ENCODE results near the gene MAPKAPK3. TPM values are rescaled to one million over a fixed set of nuclear protein-coding genes. Genes with fewer than 3 reads are reported as not detected.

MAPKAPK3 gene
- total and polyA plus RNA-seq, 2 experiments from 2014 or later, result 77.3 to 94.7 TPM

GRCh38 chr3:50610992-50611463 is 5.9 kb upstream of the MAPKAPK3 start:
- H3K9me3 ChIP-seq (ENCODE audit: low read depth), result no peaks in the 10 kb centered on the region
- H3K27ac ChIP-seq, result peak overlapping the region; percentile 80
- peaks cover 8% of the 10 kb centered on the region for H3K36me3 ChIP-seq
- no peak for DNase-seq (ENCODE audit: low read depth in 1 of 2, low spot score in 1 of 2)
- no peak for TF ChIP-seq CTCF (IDR thresholded peaks at IDR 0.05; ENCODE audit: low read depth, low read length)
- no peaks in the 10 kb centered on the region for H3K27me3 ChIP-seq
- H3K4me3 ChIP-seq, result peak overlapping the region; percentile 32
- peaks cover 17% of the 10 kb centered on the region for H3K4me1 ChIP-seq (ENCODE audit: low read depth)

GRCh38 chr3:50611464-50612233 is 5.3 kb upstream of the MAPKAPK3 start, which contains the start of gene CISH:
CISH (minus strand) TSS chr3:50611774; CDS start chr3:50611650, 124 bp downstream.
- Histone ChIP-seq H3K4me1 (ENCODE audit: low read depth) (peaks cover 17% of the 10 kb centered on the region), H3K36me3 (peaks cover 8% of the 10 kb centered on the region), H3K4me3 (peak within 1 kb of the TSS; percentile 32), H3K9me3 (ENCODE audit: low read depth) (no peaks in the 10 kb centered on the region), H3K27ac (peak within 1 kb of the TSS; percentile 80), H3K27me3 (no peaks in the 10 kb centered on the region)
- peak; percentile 60 for TF ChIP-seq CTCF (IDR thresholded peaks at IDR 0.05; ENCODE audit: low read depth, low read length)
- DNase-seq (ENCODE audit: low read depth in 1 of 2, low spot score in 1 of 2), result peak; percentile 97 to 99

GRCh38 chr3:50612234-50612882 is 4.6 kb upstream of the MAPKAPK3 start:
- DNase-seq (ENCODE audit: low read depth in 1 of 2, low spot score in 1 of 2), result peak in 1 of 2 donors; percentile 34
- no peaks in the 10 kb centered on the region for H3K9me3 ChIP-seq (ENCODE audit: low read depth)
- H3K4me1 ChIP-seq (ENCODE audit: low read depth), result peaks cover 17% of the 10 kb centered on the region
- TF ChIP-seq CTCF (IDR thresholded peaks at IDR 0.05; ENCODE audit: low read depth, low read length), result no peak
- peak overlapping the region; percentile 32 for H3K4me3 ChIP-seq
- peak overlapping the region; percentile 80 for H3K27ac ChIP-seq
- peaks cover 6% of the 10 kb centered on the region for H3K36me3 ChIP-seq
- H3K27me3 ChIP-seq, result no peaks in the 10 kb centered on the region

GRCh38 chr3:50612970-50613846 is 3.7 kb upstream of the MAPKAPK3 start:
- Histone ChIP-seq H3K27ac (peak overlapping the region; percentile 80), H3K36me3 (no peaks in the 10 kb centered on the region), H3K4me3 (no peak overlapping the region), H3K4me1 (ENCODE audit: low read depth) (peaks cover 17% of the 10 kb centered on the region), H3K27me3 (no peaks in the 10 kb centered on the region), H3K9me3 (ENCODE audit: low read depth) (no peaks in the 10 kb centered on the region)
- TF ChIP-seq CTCF (IDR thresholded peaks at IDR 0.05; ENCODE audit: low read depth, low read length), result no peak
- DNase-seq (ENCODE audit: low read depth in 1 of 2, low spot score in 1 of 2), result no peak

- H3K4me1 ChIP-seq (ENCODE audit: low read depth), result peaks cover 23% of the 10 kb centered on the region
- no peak for TF ChIP-seq CTCF (IDR thresholded peaks at IDR 0.05; ENCODE audit: low read depth, low read length)
- H3K9me3 ChIP-seq (ENCODE audit: low read depth), result no peaks in the 10 kb centered on the region
- no peaks in the 10 kb centered on the region for H3K36me3 ChIP-seq
- H3K27ac ChIP-seq, result no peak overlapping the region
- no peak overlapping the region for H3K4me3 ChIP-seq
- H3K27me3 ChIP-seq, result no peaks in the 10 kb centered on the region
- DNase-seq (ENCODE audit: low read depth in 1 of 2, low spot score in 1 of 2), result no peak
Observed at GRCh38 chr3:50615190-50615589, 1.8 kb upstream of the MAPKAPK3 start.
